ENCODE results near the gene PITRM1.

DNA sequence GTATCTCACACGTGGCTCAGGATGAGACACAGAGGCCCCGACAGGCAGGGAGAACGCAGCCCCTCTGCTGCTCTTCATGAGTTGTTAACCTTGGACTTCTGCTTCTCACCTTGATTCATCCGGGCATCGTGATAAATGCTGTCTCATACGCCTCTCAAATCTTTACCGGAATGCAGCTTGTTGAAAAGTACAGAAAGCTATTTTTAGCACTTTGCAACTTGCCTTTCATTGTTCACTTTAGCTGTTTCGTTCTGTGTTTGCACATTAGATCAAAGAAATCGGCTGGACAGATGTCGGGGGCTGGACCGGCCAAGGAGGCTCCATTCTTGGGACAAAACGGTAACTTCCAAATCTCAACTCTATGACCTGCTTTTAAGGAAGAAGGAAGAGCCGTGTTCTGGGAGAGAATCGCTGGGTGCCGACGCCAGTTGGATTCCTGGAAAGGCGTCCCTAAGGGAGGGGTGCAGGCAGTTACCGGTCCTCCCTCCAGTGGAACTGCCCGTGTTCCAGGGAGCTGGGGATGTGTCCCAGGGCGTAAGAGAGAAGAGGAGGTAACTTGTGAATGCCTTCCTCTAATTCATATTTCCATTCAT is 56.0 kb downstream of the PITRM1 start:
- TF ChIP-seq EP300 (IDR thresholded peaks at IDR 0.05) (no peak), POLR2A (IDR thresholded peaks at IDR 0.05) (no peak), POLR2AphosphoS5 (IDR thresholded peaks at IDR 0.05) (no peak)
- TF ChIP-seq, protein P1, sequence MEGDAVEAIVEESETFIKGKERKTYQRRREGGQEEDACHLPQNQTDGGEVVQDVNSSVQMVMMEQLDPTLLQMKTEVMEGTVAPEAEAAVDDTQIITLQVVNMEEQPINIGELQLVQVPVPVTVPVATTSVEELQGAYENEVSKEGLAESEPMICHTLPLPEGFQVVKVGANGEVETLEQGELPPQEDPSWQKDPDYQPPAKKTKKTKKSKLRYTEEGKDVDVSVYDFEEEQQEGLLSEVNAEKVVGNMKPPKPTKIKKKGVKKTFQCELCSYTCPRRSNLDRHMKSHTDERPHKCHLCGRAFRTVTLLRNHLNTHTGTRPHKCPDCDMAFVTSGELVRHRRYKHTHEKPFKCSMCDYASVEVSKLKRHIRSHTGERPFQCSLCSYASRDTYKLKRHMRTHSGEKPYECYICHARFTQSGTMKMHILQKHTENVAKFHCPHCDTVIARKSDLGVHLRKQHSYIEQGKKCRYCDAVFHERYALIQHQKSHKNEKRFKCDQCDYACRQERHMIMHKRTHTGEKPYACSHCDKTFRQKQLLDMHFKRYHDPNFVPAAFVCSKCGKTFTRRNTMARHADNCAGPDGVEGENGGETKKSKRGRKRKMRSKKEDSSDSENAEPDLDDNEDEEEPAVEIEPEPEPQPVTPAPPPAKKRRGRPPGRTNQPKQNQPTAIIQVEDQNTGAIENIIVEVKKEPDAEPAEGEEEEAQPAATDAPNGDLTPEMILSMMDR (IDR thresholded peaks at IDR 0.05), result no peak
